Muscle layer of duodenum (tissue), 2 donors: ENCODE results near the gene SEPTIN8.

Experiments used
- H3K27ac ChIP-seq: one replicate; pipeline ENCODE4 v1.7.0; 2013; ENCODE audit warnings: mild to moderate bottlenecking, low read length
- H3K27me3 ChIP-seq: one replicate; pipeline ENCODE4 v1.7.0; 2013; ENCODE audit warnings: low read depth, mild to moderate bottlenecking, control low read depth, low read length
- H3K36me3 ChIP-seq, 2 donors: one replicate each; pipeline ENCODE4 v1.7.0; 2013; ENCODE audit warnings: low read length in 2 of 2, control low read depth in 1 of 2, mild to moderate bottlenecking in 1 of 2; ENCODE audit not compliant: insufficient read depth in 2 of 2, control insufficient read depth in 1 of 2
- H3K4me1 ChIP-seq, 2 donors: one replicate each; pipeline ENCODE4 v1.7.0; 2013; ENCODE audit warnings: low read length in 2 of 2, mild to moderate bottlenecking in 2 of 2, control low read depth in 1 of 2, moderate library complexity in 1 of 2; ENCODE audit not compliant: insufficient read depth in 2 of 2, control insufficient read depth in 1 of 2
- H3K4me3 ChIP-seq, 2 donors: one replicate each; pipeline ENCODE4 v1.7.0; 2013; ENCODE audit warnings: low read length in 2 of 2, low read depth in 1 of 2, mild to moderate bottlenecking in 1 of 2
- H3K9me3 ChIP-seq, 2 donors: one replicate each; pipeline ENCODE4 v1.7.0; 2013; ENCODE audit warnings: low read length in 2 of 2, control low read depth in 1 of 2, mild to moderate bottlenecking in 1 of 2; ENCODE audit not compliant: control insufficient read depth in 1 of 2
- donor health status: healthy.

SEPTIN8 gene

DNA sequence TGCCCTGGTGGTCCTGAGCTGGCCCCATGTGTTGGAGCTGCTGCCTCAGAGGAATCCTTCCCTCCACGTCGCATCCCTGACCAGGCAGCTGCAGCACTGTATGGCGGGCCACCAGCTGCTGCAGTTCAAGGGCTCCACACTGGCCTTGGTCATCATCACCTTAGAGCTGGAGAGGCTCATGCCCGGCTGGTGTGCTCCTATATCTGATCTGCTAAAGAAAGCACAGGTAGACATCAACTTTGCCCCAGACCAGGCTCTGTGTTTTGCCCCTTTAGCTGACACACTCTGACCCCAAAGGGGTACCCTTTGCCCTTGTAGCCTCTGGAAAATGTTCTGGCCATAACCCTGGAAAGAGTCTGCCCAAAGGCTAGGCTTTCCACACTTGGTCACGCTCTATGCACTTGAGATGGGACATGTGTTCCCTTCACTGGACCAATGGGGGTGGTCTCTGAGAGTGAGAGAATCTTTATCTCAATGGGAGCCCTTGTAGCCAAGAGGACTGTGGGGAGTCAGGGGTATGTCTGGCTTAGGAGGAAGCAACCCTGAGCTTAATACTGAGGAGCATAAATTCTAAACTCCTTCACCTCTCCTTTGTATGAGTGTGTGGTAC is 25.0 kb downstream of the SEPTIN8 start:
- no peak overlapping the region for H3K27ac ChIP-seq
- no peaks in the 10 kb centered on the region for H3K9me3 ChIP-seq
- H3K27me3 ChIP-seq: no peaks in the 10 kb centered on the region
- peaks cover 0 to 13% of the 10 kb centered on the region in 2 donors for H3K36me3 ChIP-seq
- H3K4me3 ChIP-seq: no peak overlapping the region
- H3K4me1 ChIP-seq: peaks cover 0 to 8% of the 10 kb centered on the region in 2 donors

GRCh38 chr5:132751444-132751843 is 25.6 kb downstream of the SEPTIN8 start:
- no peak overlapping the region for H3K27ac ChIP-seq
- no peaks in the 10 kb centered on the region for H3K9me3 ChIP-seq
- peaks cover 0 to 11% of the 10 kb centered on the region in 2 donors for H3K4me1 ChIP-seq
- no peaks in the 10 kb centered on the region for H3K27me3 ChIP-seq
- H3K36me3 ChIP-seq: peaks cover 0 to 13% of the 10 kb centered on the region in 2 donors
- H3K4me3 ChIP-seq: no peak overlapping the region

GRCh38 chr5:132750471-132751230 is 26.4 kb downstream of the SEPTIN8 start:
- no peaks in the 10 kb centered on the region for H3K9me3 ChIP-seq
- H3K4me3 ChIP-seq: no peak overlapping the region
- peaks cover 0 to 11% of the 10 kb centered on the region in 2 donors for H3K4me1 ChIP-seq
- peaks cover 0 to 13% of the 10 kb centered on the region in 2 donors for H3K36me3 ChIP-seq
- H3K27ac ChIP-seq: no peak overlapping the region
- peaks cover 3% of the 10 kb centered on the region for H3K27me3 ChIP-seq

DNA sequence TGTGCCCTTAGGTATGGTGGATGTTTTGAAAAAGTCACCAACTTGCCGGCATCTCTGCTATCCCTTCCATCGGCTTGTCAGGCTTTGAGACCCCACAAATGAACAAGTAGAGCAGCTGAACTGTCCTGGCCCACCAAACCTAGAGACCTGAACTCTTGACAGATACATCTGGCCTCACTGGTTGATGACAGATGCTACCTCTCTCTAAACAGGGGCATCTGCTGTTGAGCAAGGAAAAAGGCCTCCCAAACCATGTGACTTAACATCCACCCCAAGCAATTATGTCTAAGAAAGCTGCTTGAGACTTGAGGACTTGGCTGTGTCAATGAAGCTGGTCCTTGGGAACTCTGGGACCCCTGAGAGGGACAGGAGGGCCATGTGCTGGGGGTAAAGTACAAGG is 27.5 kb downstream of the SEPTIN8 start:
- Histone ChIP-seq H3K36me3 (peaks cover 0 to 13% of the 10 kb centered on the region in 2 donors), H3K4me3 (no peak overlapping the region), H3K27ac (no peak overlapping the region), H3K9me3 (no peaks in the 10 kb centered on the region), H3K4me1 (peaks cover 0 to 11% of the 10 kb centered on the region in 2 donors), H3K27me3 (peaks cover 7% of the 10 kb centered on the region)

- Histone ChIP-seq H3K9me3 (no peaks in the 10 kb centered on the region), H3K4me1 (peaks cover 0 to 11% of the 10 kb centered on the region in 2 donors), H3K4me3 (no peak overlapping the region), H3K36me3 (peaks cover 0 to 8% of the 10 kb centered on the region in 2 donors), H3K27me3 (peaks cover 7% of the 10 kb centered on the region), H3K27ac (no peak overlapping the region)
These were observed 28.5 kb downstream of the SEPTIN8 start for GRCh38 chr5:132748522-132749000.

DNA sequence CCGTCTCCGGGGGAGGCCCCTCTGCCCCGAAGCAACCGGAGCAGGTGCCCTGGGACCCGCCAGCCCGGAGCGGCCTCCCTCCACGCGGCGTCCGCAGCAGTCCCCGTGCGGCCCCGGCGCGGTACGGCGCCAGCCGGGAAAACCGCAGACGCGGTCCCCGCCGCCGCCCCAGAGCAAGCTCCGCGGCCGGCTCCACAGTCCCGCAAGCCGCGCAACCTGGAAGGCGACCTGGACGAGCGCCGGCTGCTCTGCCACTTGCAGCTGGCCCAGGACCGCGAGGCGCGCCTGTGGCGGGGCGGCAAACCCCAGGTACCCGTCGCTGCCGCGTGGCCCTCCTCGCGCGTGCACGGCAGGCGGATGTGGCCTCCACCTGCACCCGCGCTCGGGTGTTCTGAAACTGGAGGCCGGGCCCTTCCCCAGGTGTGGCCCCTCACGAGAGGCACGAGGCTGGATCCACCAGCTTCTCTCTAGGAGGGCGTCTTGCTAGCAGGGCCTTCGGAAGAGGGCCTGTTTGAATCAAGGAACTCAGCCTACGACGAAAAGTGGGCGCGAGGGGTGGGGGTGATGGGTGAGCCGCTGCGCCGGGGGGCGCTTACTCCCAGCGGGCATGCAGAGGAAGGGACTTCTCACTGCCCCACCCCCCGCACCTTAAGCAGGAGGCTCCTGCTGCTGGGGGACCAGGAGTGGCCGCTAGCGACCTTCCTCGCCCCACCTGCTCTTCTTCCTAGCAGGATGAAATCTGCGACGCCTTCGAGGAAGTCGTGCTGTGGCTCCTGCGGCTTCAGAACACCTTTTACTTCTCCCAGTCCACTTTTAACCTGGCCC is 29.2 kb downstream of the SEPTIN8 start:
- Histone ChIP-seq H3K27me3 (peaks cover 7% of the 10 kb centered on the region), H3K4me3 (peak overlapping the region in 1 of 2 donors; percentile 64), H3K27ac (no peak overlapping the region)

DNA sequence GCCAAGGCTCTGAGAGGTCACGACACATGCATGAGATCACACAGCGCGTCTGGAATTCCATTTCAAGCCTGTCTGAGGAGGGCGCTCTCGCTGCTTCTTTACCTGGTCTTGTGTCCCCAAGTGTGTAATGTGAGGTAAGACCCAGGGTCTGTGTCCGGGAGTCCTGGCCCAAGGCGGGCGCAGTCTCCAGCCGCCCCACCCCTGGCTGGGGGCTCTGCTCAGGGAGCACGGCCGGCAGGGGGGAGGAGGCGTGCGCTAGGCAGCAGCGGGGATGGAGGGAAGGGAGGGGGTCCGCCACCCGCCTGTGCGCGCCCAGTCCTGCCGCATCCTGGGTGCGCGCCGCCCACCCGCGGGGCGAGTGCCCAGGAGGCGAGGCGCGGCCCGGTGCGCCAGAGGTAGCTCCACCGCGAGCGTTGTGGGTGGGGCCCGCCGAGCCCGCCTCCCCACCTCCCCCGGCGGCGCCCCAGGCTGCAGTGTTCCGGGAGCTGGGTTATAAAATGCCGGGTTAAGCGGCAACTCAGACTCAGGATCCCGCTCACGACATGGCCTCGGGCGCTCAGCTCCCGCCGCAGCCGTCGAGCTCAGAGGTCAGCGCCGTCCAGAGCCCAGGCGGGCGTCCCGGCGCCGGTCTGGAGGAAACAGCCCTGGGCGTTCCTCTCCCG is 30.0 kb downstream of the SEPTIN8 start, which contains the start of gene CCNI2:
CCNI2 (plus strand) TSS at position 473 of the 662 bp plus-strand sequence; CDS start at position 543, 70 bp downstream.
- H3K9me3 ChIP-seq: no peaks in the 10 kb centered on the region
- peaks cover 0 to 11% of the 10 kb centered on the region in 2 donors for H3K4me1 ChIP-seq
- H3K4me3 ChIP-seq: peak within 1 kb of the TSS; percentile 53 to 64
- H3K27ac ChIP-seq: no peak within 1 kb of the TSS
- peaks cover 0 to 6% of the 10 kb centered on the region in 2 donors for H3K36me3 ChIP-seq
- peaks cover 10% of the 10 kb centered on the region for H3K27me3 ChIP-seq

More for the DNA sequence above, 29.2 kb downstream of the SEPTIN8 start:
- Histone ChIP-seq H3K9me3 (no peaks in the 10 kb centered on the region), H3K4me1 (peaks cover 0 to 11% of the 10 kb centered on the region in 2 donors), H3K36me3 (peaks cover 0 to 8% of the 10 kb centered on the region in 2 donors)

- peaks cover 13% of the 10 kb centered on the region for H3K27me3 ChIP-seq
- H3K9me3 ChIP-seq: no peaks in the 10 kb centered on the region
- H3K4me1 ChIP-seq: peaks cover 0 to 11% of the 10 kb centered on the region in 2 donors
- peaks cover 0 to under 1% of the 10 kb centered on the region in 2 donors for H3K36me3 ChIP-seq
- H3K27ac ChIP-seq: no peak overlapping the region
- H3K4me3 ChIP-seq: peak overlapping the region; percentile 53 to 64
These were observed 30.5 kb downstream of the SEPTIN8 start for GRCh38 chr5:132746592-132746953.

- Histone ChIP-seq H3K27me3 (peaks cover 13% of the 10 kb centered on the region), H3K4me3 (no peak overlapping the region), H3K36me3 (no peaks in the 10 kb centered on the region), H3K4me1 (peaks cover 0 to 11% of the 10 kb centered on the region in 2 donors), H3K27ac (no peak overlapping the region), H3K9me3 (no peaks in the 10 kb centered on the region)
These were observed 32.4 kb downstream of the SEPTIN8 start for GRCh38 chr5:132744659-132745058.

DNA sequence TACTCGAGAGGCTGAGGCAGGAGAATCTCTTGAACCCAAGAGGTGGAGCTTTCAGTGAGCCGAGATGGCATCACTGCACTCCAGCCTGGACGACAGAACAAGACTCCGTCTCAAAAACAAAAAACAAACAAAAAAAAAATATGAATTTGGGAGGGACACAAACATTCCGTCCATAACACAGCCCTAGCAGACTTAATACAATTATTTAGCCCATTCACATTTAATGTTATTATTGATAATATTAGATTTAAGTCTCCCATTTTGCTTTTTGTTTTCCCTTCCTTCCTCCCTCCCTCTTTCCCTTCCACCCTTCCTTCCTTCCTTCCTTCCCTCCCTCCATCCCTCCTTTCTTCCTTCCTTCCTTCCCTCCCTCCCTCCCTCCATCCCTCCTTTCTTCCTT is 34.4 kb downstream of the SEPTIN8 start:
- no peak overlapping the region for H3K4me3 ChIP-seq
- H3K9me3 ChIP-seq: no peaks in the 10 kb centered on the region
- H3K27ac ChIP-seq: no peak overlapping the region
- peaks cover 0 to 9% of the 10 kb centered on the region in 2 donors for H3K4me1 ChIP-seq
- no peaks in the 10 kb centered on the region for H3K36me3 ChIP-seq
- peaks cover 13% of the 10 kb centered on the region for H3K27me3 ChIP-seq
